Measurements from ENCODE around the gene TIMM23.

GRCh38 chr10:46050941-46051623, 78.8 kb downstream of the TIMM23 start:
- TF ChIP-seq CTCF (IDR thresholded peaks at IDR 0.05) (no peak), POLR2A (IDR thresholded peaks at IDR 0.05) (no peak)
